ENCODE measurements around the gene CCDC134.
"Not testable (repeated sequence)": the region's sequence is repeated elsewhere in the genome, so short reads cannot be mapped to it uniquely, and the experiment has no call there.

Gene CCDC134

GRCh38 chr22:41834005-41834944 is 33.8 kb downstream of the CCDC134 start:
- TF ChIP-seq ESRRG (CRISPR knock-in tag; IDR thresholded peaks at IDR 0.05) (no peak), ZFP3 (CRISPR knock-in tag; IDR thresholded peaks at IDR 0.05) (no peak), BACH2 (CRISPR knock-in tag; IDR thresholded peaks at IDR 0.05; ENCODE audit: borderline replicate concordance) (no peak), GLIS3 (CRISPR knock-in tag; IDR thresholded peaks at IDR 0.05) (no peak), PPARA (CRISPR knock-in tag; IDR thresholded peaks at IDR 0.05; ENCODE audit: borderline replicate concordance) (no peak), CSDC2 (CRISPR knock-in tag; IDR thresholded peaks at IDR 0.05) (no peak), RARB (CRISPR knock-in tag; IDR thresholded peaks at IDR 0.05) (no peak), TSHZ2 (CRISPR knock-in tag; IDR thresholded peaks at IDR 0.05) (no peak), TCF4 (CRISPR knock-in tag; IDR thresholded peaks at IDR 0.05; ENCODE audit: borderline replicate concordance) (no peak)
- TF ChIP-seq, protein P1, sequence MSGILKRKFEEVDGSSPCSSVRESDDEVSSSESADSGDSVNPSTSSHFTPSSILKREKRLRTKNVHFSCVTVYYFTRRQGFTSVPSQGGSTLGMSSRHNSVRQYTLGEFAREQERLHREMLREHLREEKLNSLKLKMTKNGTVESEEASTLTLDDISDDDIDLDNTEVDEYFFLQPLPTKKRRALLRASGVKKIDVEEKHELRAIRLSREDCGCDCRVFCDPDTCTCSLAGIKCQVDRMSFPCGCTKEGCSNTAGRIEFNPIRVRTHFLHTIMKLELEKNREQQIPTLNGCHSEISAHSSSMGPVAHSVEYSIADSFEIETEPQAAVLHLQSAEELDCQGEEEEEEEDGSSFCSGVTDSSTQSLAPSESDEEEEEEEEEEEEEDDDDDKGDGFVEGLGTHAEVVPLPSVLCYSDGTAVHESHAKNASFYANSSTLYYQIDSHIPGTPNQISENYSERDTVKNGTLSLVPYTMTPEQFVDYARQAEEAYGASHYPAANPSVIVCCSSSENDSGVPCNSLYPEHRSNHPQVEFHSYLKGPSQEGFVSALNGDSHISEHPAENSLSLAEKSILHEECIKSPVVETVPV (CRISPR knock-in tag; IDR thresholded peaks at IDR 0.05), result no peak
- ATAC-seq, result no peak

- ATAC-seq, result not testable (repeated sequence)
These were observed 35.0 kb downstream of the CCDC134 start for GRCh38 chr22:41835462-41835861.

DNA sequence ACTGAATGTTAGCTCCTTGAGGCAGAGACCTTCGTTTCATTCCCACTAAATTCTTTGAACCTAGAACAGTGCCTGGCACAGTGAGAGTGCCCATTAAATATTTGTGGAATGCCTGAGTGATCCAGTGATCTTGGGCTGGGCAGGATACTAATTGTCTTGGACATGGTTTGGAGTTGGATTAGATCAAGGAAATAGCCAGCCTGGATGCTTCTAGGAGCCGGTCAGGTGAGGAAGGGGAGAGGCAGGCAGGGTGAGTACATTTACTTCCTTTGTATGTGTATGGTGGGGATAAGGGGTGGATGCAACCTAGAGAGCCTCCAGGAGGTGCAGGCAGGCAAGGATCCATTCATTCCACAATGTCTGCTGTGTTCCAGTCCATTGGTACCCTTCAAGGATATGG is 36.1 kb downstream of the CCDC134 start:
- ATAC-seq, result no peak
- TF ChIP-seq CSDC2 (CRISPR knock-in tag; IDR thresholded peaks at IDR 0.05), result no peak

DNA sequence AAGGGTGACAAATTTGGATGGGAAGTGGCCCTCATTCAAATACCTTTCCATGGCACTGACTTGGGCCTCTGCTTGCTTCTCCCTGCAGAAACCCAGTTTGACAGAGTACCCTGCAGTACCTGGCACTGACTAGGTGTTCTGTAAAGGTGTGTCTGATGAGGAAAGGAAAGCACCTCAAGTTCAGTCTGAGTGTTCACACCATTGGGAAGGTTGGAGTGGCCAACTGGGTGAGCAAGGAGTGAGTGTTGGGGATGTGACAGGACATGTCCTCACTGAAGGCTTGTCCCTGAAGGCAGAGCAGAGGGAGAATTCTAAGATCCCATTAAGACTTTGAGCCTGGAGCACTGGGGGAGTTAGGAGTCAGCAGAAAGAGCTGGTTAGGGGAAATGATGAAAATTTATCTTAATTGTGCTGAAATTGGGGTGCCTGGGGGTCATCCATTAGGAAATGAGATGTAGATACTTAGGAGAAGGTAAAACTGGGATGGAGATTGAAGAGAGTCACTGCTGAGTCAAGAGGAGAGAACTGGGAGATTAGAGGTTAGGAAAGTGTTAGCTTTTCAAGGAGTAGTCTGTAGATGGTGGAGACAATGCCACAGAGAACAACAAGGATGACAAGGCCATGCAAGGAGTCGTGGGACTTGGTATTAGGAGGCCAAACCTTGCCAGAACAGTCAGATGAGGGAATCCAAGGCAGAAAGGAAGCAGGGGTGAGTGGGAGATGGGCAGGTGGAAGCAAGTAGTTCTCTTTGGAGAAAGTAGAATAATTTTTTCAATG is 38.6 kb downstream of the CCDC134 start:
- ATAC-seq, result no peak
- TF ChIP-seq TSHZ2 (CRISPR knock-in tag; IDR thresholded peaks at IDR 0.05) (no peak), ZNF70 (CRISPR knock-in tag; IDR thresholded peaks at IDR 0.05) (no peak), ZFP30 (CRISPR knock-in tag; IDR thresholded peaks at IDR 0.05) (no peak), BACH2 (CRISPR knock-in tag; IDR thresholded peaks at IDR 0.05; ENCODE audit: borderline replicate concordance) (no peak), ESRRG (CRISPR knock-in tag; IDR thresholded peaks at IDR 0.05) (no peak), OSR1 (CRISPR knock-in tag; IDR thresholded peaks at IDR 0.05) (no peak), ISL1 (CRISPR knock-in tag; IDR thresholded peaks at IDR 0.05) (no peak), ZFP3 (CRISPR knock-in tag; IDR thresholded peaks at IDR 0.05) (no peak), SNAI2 (CRISPR knock-in tag; IDR thresholded peaks at IDR 0.05) (no peak), POU6F1 (CRISPR knock-in tag; IDR thresholded peaks at IDR 0.05; ENCODE audit: borderline replicate concordance, low read depth) (no peak), GLIS3 (CRISPR knock-in tag; IDR thresholded peaks at IDR 0.05) (no peak), TCF4 (CRISPR knock-in tag; IDR thresholded peaks at IDR 0.05; ENCODE audit: borderline replicate concordance) (no peak), ARNTL (CRISPR knock-in tag; IDR thresholded peaks at IDR 0.05; ENCODE audit: borderline replicate concordance, low read depth) (no peak), ZC3H10 (CRISPR knock-in tag; IDR thresholded peaks at IDR 0.05) (no peak), PPARA (CRISPR knock-in tag; IDR thresholded peaks at IDR 0.05; ENCODE audit: borderline replicate concordance) (no peak), CSDC2 (CRISPR knock-in tag; IDR thresholded peaks at IDR 0.05) (no peak), TOX (CRISPR knock-in tag; IDR thresholded peaks at IDR 0.05; ENCODE audit: borderline replicate concordance) (no peak), ZNF565 (CRISPR knock-in tag; conservative IDR thresholded peaks at IDR 0.05; ENCODE audit: low read depth) (no peak)
- TF ChIP-seq, protein P2, sequence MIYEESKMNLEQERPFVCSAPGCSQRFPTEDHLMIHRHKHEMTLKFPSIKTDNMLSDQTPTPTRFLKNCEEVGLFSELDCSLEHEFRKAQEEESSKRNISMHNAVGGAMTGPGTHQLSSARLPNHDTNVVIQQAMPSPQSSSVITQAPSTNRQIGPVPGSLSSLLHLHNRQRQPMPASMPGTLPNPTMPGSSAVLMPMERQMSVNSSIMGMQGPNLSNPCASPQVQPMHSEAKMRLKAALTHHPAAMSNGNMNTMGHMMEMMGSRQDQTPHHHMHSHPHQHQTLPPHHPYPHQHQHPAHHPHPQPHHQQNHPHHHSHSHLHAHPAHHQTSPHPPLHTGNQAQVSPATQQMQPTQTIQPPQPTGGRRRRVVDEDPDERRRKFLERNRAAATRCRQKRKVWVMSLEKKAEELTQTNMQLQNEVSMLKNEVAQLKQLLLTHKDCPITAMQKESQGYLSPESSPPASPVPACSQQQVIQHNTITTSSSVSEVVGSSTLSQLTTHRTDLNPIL (CRISPR knock-in tag; IDR thresholded peaks at IDR 0.05; ENCODE audit: low read depth), result no peak
- TF ChIP-seq, protein P1 (CRISPR knock-in tag; IDR thresholded peaks at IDR 0.05), result no peak
